ENCODE measurements around the gene SPAG16.
A peak's percentile ranks its signal among the peaks of the same experiment; 100 is the strongest.
"Not testable (repeated sequence)": the region's sequence is repeated elsewhere in the genome, so short reads cannot be mapped to it uniquely, and the experiment has no call there.

Gene SPAG16

DNA sequence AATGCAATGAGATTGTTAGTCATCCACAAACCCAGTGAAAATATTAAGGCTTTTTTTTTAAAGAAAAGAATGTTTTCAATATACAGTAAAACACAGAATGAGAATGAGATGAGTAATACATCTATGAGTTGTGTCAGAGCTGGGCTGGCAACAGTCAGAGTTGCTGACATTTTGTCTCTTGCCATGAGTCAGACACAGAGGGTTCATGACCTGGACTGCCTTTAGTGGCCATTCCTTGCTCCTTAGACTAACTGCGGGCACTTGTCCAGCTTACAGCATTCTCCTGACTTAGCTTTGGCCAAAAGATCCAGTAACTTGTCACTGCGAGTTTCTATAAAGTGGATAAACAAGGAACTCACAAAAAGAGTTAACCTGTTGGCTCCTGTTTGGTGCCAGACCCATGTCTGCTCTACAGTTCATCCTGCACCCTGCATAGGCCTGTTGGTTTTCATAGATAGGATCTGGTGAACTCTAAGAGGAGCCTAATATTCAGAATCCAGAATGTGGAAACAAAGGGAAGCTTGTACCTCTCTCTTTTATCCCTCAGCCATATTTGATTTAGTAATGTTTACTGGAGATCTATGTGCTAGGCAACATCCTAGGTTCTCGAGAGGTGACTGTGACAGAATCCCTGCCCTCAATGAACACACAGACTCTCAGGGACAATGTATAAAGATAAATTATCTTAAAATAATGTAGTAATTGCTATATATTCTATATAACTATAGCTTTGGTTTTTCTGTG is 735.1 kb downstream of the SPAG16 start:
- no peak for DNase-seq

DNA sequence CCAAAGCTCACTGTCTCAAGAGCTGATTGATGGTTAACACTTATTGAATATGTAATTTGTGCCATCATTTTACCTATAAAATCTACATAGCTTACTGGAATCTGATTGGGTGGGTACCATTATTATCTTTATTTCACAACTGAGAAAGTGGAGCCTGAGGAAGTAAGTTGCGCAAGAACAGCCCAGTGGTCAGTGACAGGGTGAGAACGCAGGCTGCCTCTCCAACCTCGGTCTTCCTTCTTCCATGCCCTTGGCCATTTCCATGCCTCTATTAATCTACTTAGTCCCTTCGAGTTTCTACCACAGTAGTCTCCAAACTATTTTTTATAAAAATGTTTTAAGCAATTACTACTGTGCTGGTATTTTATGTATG is 735.7 kb downstream of the SPAG16 start:
- DNase-seq = no peak

DNA sequence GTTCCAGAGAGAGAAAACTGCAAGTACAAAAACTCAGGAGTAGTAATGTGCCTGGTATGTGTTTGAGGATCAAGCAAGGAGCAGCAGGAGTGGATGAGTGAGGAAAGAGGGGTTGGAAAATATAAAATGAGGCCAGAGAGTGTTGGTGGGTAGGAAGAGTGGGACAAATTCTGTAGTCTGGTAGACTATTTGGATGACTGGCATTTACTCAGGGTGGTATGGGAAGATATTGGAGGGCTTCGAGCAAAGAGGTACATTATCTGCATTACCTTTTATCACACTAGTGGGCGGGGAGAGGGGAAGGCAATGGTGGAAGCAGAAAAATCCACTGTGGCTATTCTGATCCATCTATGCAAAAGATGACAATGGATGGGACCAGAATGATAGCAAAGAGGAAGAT is 744.9 kb downstream of the SPAG16 start:
- no peak for DNase-seq

DNA sequence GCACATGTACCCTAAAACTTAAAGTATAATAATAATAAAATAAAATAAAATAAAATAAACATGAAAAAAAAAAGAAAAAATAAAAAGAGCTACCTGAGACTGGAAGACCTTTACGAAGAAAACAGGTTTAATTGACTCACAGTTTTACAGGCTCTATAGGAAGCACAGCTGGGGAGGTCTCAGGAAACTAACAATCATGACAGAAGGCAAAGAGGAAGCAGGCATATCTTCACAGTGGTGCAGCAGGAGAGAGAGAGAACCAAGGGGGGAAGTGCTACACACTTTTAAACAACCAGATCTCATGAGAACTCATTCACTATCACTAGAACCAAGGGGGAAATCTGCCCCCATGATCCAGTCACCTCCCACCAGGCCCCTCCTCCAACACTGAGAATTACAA is 747.3 kb downstream of the SPAG16 start:
- no peak for DNase-seq

DNA sequence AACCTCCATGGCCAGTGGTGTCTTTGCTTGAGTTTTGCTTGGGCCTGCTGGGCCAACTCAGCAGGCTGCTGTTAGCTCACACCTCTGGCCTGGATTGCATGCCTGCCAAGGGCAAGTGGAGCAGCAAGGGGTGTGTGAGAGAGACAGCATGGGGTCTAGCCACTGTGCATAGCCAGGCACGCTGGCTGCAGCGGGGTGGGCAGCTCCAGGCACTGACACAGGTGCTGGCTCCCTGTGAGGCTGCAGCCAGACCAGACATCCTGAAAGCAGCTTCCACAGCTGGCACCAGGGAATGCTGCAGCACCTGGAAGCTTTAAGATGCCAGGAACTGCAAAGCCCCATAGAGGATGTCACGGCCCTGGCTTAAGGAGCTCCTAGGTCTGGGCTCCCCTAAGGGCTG is 750.2 kb downstream of the SPAG16 start:
- DNase-seq = no peak

GRCh38 chr2:214035091-214035852 is 751.0 kb downstream of the SPAG16 start:
- no peak for DNase-seq

GRCh38 chr2:214035921-214036320 is 751.7 kb downstream of the SPAG16 start:
- DNase-seq = no peak

- no peak for DNase-seq
Observed at GRCh38 chr2:214038186-214038585, 753.9 kb downstream of the SPAG16 start.

GRCh38 chr2:214050731-214051130 is 766.5 kb downstream of the SPAG16 start:
- DNase-seq = no peak

DNA sequence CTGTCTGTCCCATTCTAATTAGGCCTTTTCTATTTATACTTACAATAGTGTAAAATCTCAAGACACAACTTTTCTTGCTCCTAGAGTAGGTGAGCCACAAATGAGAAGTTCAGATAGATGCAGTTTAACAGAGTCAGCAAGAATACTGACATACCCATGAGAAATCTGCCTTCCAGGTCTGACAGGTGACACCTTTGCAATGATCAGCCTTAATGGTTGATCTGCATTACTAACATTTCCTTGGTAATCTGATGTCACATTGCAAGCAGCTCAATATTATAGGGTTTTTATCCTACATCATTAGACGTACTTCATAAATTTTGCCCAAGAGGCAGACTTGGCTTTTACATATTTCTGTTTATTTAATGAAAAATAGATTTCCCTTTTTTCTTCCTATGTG is 767.3 kb downstream of the SPAG16 start:
- DNase-seq = no peak

- DNase-seq = no peak
Observed at GRCh38 chr2:214052235-214052634, 768.0 kb downstream of the SPAG16 start.

- no peak for DNase-seq
Observed at GRCh38 chr2:214057986-214058385, 773.7 kb downstream of the SPAG16 start.

DNA sequence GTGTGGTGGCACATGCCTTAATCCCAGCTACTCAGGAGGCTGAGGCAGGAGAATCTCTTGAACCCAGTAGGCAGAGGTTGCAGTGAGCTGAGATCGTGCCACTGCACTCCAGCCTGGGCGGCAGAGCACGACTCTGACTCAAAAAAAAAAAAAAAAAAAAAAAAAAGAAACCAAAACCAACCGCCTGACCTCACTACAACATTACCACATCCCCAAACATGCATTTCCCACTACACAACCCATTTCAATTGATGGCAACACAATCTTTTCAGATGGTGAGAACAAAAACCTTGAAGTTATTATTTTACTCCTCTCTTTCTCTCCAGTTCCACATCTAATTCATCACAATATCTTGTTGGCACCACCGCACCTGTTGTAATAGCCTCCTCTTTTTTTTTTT is 778.0 kb downstream of the SPAG16 start:
- DNase-seq = not testable (repeated sequence)

- no peak for DNase-seq
Observed at GRCh38 chr2:214064471-214064870, 780.2 kb downstream of the SPAG16 start.

DNA sequence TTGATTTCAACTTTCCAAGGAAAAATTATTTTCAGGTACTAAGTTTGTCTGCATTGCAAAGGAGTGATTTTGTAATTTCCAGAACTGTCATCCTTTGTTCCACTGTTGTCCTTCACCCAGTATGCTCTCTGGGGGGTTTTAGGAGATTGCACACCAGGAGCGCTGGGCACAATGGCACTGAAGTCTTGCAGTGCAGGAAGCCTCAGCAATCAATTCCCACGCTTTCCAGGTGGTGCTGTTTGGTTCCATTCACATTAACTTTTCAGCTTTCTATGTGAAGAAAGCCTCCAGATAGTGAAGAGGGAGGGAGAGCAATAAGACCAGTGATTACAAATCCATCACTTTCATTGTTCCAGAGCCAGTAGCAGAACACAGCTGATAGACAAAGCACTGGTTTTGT is 782.6 kb downstream of the SPAG16 start:
- DNase-seq = no peak

DNA sequence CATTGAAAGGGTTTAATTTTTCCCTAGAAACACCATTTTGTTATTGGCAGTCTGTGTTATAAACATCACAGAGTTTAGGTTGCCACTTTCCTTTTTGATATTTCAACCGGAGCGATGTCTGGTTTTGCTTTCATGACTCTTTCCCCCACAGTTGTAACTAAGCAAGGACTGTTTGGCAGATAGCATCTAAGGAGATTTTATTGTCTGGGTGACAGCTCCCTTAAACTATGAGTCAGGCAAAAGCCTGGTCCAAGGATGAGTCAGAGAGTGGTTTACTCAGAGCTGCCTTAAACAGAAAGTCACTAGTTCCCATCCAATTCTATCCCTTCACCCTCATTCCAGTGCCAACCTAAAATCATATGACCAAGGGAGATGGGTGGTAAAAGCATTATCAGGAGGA is 785.0 kb downstream of the SPAG16 start:
- DNase-seq = peak; percentile 16

- DNase-seq = no peak
Observed at GRCh38 chr2:214075456-214075855, 791.2 kb downstream of the SPAG16 start.

DNA sequence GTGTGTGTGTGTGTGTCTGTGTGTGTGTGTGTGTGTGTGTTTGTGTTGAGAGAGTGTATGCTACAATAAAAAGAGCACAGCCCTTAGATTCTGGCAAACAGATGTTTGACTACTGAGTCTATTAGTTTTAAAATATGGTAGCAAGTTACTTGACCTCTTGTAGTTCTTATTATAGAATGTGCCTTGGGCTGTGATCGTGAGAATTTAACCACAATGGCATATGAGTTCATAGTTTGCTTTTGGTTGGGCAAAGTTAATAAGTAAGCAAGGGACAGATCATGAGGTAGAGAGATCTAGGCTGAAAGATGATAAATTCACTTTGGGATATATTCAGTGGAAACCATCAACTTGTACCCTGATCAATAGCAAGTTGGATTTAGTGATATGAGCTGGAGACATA is 792.3 kb downstream of the SPAG16 start:
- DNase-seq = no peak

GRCh38 chr2:214077727-214078126 is 793.5 kb downstream of the SPAG16 start:
- DNase-seq = no peak

- no peak for DNase-seq
Observed at GRCh38 chr2:214079032-214079431, 794.8 kb downstream of the SPAG16 start.

DNA sequence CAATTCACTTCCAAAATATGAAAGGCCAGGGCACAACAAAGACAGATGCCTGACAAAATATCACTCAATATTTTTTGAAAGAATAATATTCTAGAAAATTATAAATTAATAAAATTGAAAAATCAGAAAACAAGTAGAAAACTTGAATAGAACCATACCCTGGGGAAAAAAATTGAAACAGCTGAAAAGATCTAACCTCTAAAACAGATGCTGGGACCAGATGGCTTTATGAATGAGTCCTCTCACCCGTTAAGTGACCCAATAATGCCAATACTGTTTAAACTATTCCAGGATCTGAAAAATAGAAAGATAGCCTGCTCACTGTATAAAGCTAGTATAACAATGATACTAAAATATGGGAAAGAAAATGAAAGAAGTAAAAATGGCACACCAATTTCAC is 804.3 kb downstream of the SPAG16 start:
- no peak for DNase-seq

DNA sequence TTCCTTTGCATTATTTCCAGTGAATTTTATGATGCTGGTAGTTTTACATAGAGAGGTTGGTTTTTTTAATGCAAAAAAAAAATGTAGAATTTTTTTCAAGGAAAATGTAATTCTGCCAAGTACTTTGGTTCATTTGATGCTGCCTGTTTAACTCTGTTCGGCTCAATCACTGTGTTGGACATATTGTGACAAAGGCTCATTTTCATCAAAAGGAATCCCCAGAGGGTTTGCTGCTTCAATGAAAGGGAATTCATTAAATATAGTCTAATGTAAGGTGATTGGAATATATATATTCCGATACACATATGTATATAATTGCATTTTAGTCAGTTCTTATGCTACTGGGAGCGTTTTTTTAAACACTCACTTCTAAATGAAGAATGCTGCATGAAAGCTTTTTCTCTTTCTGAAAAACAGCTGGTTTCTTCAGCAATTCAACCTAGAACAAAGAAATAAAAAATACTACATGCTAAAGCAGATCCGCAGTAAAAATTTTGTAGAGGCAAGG is 812.0 kb downstream of the SPAG16 start:
- no peak for DNase-seq

DNA sequence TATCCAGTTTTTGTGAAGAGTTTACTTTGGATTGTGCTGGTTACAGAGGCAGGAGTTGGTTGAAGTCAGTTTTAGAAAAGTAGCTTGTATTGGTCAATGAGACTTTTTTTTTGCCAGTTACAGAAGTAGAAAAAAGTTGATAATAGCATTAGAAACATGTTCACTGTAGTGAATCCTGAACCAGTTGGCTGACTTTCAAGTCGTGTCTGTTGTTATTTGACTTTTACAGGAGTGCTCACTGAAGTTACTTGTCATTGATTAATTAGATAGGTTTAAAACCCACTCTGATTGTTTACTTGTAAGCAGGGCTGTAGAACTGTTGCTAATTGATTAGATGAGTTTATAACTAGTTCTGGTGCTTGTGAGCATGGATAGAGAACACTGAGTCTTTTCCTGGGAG is 814.5 kb downstream of the SPAG16 start:
- DNase-seq = no peak

DNA sequence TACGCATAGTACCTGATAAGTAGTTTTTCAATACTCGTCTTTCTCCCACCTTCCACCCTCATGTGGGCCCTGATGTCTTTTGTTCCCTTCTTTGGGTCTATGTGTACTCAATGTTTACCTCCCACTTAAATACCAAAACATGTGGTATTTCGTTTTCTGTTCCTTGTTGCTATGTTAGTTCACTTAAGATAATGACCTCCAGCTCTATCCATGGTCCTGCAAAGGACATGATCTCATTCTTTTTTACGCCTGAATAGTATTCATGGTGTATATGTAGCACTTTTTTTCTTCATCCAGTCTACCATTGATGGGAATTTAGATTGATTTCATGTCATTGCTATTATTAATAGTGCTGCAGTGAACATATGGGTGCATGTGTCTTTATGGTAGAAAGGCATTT is 816.2 kb downstream of the SPAG16 start:
- DNase-seq = no peak

Measured in KG1 (cell line).